HepG2 (cell line): Measurements from ENCODE around the gene UXS1. TPM values are rescaled to one million over a fixed set of nuclear protein-coding genes. Genes with fewer than 3 reads are reported as not detected.

ENCODE experiments used
- ARNT2 ChIP-seq: sonication (generic); formaldehyde crosslinking; IDR thresholded peaks from 2 replicates; pipeline ENCODE4 v1.8.0; 2022; ENCODE audit warnings: mild to moderate bottlenecking, low read depth, missing genetic modification reagents, moderate library complexity
- ETV6 ChIP-seq: sonication (generic); formaldehyde crosslinking; conservative IDR thresholded peaks from 2 replicates; pipeline ENCODE4 v1.4.0; 2020; ENCODE audit warnings: missing genetic modification reagents
- HNF1A ChIP-seq, 2 experiments: sonication (generic) in 1 of 2; formaldehyde crosslinking in 1 of 2; IDR thresholded peaks; 2 replicates each; pipeline versions ENCODE4 v1.4.0 to v1.6.1; 2016 to 2020; ENCODE audit warnings: borderline replicate concordance in 1 of 2, low read depth in 1 of 2, mild to moderate bottlenecking in 1 of 2, missing genetic modification reagents in 1 of 2
- MIER2 ChIP-seq: IDR thresholded peaks from 2 replicates; pipeline ENCODE4 v1.6.1; 2016; ENCODE audit warnings: missing biosample characterization, missing genetic modification reagents
- MXI1 ChIP-seq: IDR thresholded peaks from 3 replicates; pipeline ENCODE4 v1.6.1; 2012; ENCODE audit warnings: low read depth, low read length, inconsistent platforms, borderline replicate concordance
- PHF5A ChIP-seq: IDR thresholded peaks from one replicate; pipeline ENCODE4 v1.6.1; 2018; ENCODE audit warnings: low read depth, missing genetic modification reagents; ENCODE audit not compliant: unreplicated experiment
- RAD21 ChIP-seq: fragments of 450-650 bp; formaldehyde crosslinking; IDR thresholded peaks from 2 replicates; pipeline ENCODE4 v1.5.0; 2020; ENCODE audit warnings: mild to moderate bottlenecking
- SP140L ChIP-seq: sonication (generic); formaldehyde crosslinking; IDR thresholded peaks from 2 replicates; pipeline ENCODE4 v1.4.0; 2020; ENCODE audit warnings: missing genetic modification reagents, borderline replicate concordance
- ZFP36L2 ChIP-seq: sonication (generic); formaldehyde crosslinking; IDR thresholded peaks from 2 replicates; pipeline ENCODE4 v1.4.0; 2020; ENCODE audit warnings: missing genetic modification reagents
- ZNF253 ChIP-seq: sonication (generic); formaldehyde crosslinking; IDR thresholded peaks from 2 replicates; pipeline ENCODE4 v1.8.0; 2022; ENCODE audit warnings: mild to moderate bottlenecking, missing genetic modification reagents, borderline replicate concordance
- ZNF318 ChIP-seq: sonication (generic); formaldehyde crosslinking; IDR thresholded peaks from 2 replicates; pipeline ENCODE4 v1.4.0; 2020; ENCODE audit warnings: mild to moderate bottlenecking, missing genetic modification reagents
- ZNF567 ChIP-seq: sonication (generic); formaldehyde crosslinking; IDR thresholded peaks from 2 replicates; pipeline ENCODE4 v1.8.1; 2023; ENCODE audit warnings: mild to moderate bottlenecking, missing genetic modification reagents, borderline replicate concordance
- ZNF614 ChIP-seq: IDR thresholded peaks from 2 replicates; pipeline ENCODE4 v1.6.1; 2018; ENCODE audit warnings: missing biosample characterization, missing genetic modification reagents, inconsistent platforms, borderline replicate concordance
- ZNF740 ChIP-seq: sonication (generic); formaldehyde crosslinking; IDR thresholded peaks from 2 replicates; pipeline ENCODE4 v1.4.0; 2020; ENCODE audit warnings: missing genetic modification reagents
- polyA plus RNA-seq, 8 experiments: library from polyadenylated mRNA; depleted of rRNA in 3 of 8; stranded (reverse) in 7 of 8; unstranded in 1 of 8; fragments of >200 nt; fragmentation: Illumina TruSeq in 4 of 8; extraction: Trizol in 4 of 8; gene quantifications; 2 replicates each; pipeline versions ENCODE4 v1.2.1 to v1.2.3, GENCODE V29; 2011 to 2016; ENCODE audit warnings: low read depth in 4 of 8, missing spikeins in 1 of 8, mixed read lengths in 1 of 8; ENCODE audit not compliant: insufficient read depth in 1 of 8
- total RNA-seq, 5 experiments: library from RNA; depleted of rRNA; stranded (reverse); fragments of >200 nt; fragmentation: Illumina TruSeq; extraction: Trizol; gene quantifications; 2 replicates each; pipeline ENCODE4 v1.2.3, GENCODE V29; 2016; ENCODE audit warnings: low read depth in 1 of 5

Gene UXS1
- total and polyA plus RNA-seq, 2 of the 13 experiments (the other 11 are each of a cell fraction or from before 2014, with no cell fraction given), result 53.3 to 110 TPM

GRCh38 chr2:106126705-106127281 is 67.3 kb downstream of the UXS1 start (continued):
- TF ChIP-seq ZNF318 (CRISPR knock-in tag) (no peak), MXI1 (no peak), ETV6 (CRISPR knock-in tag) (no peak), PHF5A (CRISPR knock-in tag) (peak; percentile 20), ZNF253 (CRISPR knock-in tag) (no peak), ZNF614 (CRISPR knock-in tag) (no peak), MIER2 (0 out of 2 replicates have a peak, but pooled peaks have one; percentile 51), SP140L (no peak), ARNT2 (CRISPR knock-in tag) (no peak), ZNF567 (CRISPR knock-in tag) (no peak), ZNF740 (CRISPR knock-in tag) (no peak), ZFP36L2 (CRISPR knock-in tag) (no peak), RAD21 (no peak), HNF1A (IDR thresholded peaks at IDR 0.05; ENCODE audit: low read depth) (peak; percentile 93), HNF1A (CRISPR knock-in tag; IDR thresholded peaks at IDR 0.05; ENCODE audit: borderline replicate concordance) (peak; percentile 89)
